CD4-positive, alpha-beta T cell treated with Interleukin-15 for 4 hours (primary cell): ENCODE results near the gene PARVA.
"Not testable (repeated sequence)": the region's sequence is repeated elsewhere in the genome, so short reads cannot be mapped to it uniquely, and the experiment has no call there.

Source experiments
- DNase-seq: peaks from one replicate; pipeline ENCODE4 v3.0.0-alpha.2; 2020; ENCODE audit warnings: low spot score

The PARVA gene, protein sequence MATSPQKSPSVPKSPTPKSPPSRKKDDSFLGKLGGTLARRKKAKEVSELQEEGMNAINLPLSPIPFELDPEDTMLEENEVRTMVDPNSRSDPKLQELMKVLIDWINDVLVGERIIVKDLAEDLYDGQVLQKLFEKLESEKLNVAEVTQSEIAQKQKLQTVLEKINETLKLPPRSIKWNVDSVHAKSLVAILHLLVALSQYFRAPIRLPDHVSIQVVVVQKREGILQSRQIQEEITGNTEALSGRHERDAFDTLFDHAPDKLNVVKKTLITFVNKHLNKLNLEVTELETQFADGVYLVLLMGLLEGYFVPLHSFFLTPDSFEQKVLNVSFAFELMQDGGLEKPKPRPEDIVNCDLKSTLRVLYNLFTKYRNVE

DNA sequence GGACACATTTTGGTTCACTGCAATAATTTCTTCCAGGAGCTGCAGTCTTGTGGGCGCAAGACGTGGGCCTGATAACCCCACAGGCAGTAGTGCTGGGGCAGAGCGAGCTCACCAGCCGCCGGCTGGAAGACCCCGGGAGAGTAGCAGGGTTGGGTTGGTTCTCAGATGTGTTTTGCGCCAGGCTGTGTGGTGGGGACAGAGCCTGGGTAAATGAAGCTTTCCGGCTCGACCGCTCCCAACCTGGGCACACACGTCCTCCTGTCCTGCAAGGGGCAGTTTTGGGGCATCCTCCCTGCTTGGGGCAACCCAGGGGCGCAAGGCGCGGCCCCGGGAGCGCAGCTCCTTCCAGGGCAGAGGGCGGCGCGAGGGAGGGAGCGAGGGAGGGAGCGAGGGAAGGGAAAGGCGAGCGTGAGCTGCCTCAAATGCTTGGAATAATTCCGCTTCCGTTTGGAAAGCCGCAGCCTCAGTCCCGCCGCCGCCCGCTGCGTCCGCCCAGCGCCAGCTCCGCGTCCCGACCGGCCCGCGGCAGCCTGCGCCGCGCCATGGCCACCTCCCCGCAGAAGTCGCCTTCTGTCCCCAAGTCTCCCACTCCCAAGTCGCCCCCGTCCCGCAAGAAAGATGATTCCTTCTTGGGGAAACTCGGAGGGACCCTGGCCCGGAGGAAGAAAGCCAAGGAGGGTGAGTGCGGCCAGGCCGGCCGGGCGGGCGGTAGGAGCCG lies at the start of gene PARVA:
TSS of gene PARVA (plus strand) at position 466 of the 718 bp plus-strand sequence. CDS start at position 543, 77 bp downstream.
- DNase-seq, result no peak

DNA sequence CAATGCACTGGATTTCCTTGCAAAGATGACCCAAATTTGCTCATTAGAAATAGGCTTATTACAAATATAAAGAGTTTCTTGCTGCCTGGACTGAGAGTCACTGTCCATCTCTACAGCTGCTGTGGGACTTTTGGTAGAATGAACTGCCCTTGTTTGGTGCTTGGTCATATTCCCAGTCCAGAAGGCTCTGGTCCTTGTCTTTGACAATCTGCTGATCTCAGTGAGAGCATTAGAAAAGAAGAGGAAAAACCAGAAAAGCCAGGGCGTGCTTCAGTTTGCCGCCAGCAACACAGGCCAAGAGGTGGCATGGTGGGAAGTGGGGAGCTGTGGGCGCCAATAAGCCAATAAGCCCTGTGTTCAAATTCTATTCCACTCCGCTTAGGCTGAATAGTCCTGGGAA lies 48.2 kb upstream of the PARVA start:
- no peak for DNase-seq

DNA sequence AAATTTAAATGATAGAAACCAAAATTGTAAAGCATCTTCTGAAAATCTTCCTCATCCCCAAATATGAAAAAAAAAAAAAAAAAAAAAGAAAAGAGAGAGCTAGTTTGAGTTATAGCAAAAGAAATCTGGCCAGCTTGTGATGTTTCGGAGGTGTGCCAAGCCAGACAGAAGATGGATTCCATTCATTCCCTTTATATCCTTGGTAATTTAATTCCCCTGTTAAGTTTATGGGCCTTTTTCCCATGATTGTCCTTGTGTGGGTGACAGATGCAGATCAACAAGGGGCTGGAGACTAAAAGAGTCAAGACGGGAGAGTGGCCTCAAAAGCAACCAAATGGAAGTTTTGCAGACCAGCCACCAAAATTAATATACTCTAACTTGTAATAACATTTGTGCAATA lies 47.6 kb upstream of the PARVA start:
- DNase-seq, result no peak

DNA sequence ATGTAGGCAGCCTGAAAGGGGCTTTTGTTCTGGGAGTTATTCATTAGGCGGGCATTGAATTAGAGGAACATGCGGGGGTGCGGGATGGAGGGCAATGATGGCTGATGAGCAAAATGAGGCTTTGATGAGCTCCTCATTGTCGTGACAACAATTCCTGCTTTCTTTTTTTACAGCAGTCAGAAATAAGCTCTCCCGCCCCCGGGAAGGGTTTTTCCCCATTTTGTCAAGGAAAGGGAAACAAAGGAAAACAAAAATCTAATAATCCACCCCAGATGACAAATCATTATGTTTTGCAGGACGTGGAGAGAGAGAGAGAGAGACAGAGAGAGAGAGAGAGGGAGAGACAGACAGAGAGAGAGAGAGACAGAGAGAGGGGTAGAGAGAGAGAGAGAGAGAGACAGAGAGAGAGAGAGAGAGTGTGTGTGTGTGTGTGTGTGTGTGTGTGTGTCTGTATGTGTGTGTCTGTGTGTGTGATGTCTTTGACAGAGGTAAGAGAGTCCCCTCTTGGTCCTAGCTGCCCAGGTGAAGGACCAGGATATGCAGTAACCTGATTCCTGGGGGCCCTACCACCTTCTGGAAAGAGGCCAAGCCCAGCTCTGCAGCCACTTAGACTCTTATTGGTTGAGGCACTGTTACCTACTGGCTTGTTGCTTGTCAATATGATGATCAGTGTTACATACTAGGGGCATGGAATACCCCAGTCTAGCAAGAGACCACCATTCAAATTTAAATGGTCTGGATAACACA lies 46.7 kb upstream of the PARVA start:
- DNase-seq, result no peak

DNA sequence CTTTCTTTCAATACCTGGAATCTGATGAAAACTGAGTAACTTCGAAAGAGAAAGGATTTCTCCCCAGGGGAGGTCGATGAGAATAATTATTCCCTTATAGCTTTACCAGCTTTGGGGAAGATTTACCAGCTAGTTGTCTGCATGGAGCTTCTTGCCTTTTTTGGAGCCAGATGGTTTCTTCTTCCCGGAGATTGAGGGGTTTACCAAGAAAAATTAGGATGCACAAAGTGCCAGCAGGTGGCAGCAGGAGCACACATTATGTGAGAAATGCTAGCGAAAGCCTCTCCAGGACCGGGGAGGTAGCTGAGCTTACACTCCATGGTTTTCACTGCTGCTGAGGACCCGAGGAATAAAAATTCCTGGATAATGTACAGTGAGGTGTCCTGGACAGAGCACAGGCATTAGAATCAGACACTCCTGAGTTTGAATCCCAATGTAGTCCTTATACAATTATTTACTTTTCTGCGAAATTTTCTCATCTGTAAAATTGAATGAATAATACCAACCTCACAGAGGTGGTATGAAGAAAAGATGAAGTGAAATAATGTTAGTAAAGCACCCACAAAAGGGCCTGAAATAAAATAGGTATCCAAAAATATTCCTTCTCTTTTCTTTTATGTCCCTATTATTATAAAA lies 46.0 kb upstream of the PARVA start:
- DNase-seq, result peak; percentile 66

DNA sequence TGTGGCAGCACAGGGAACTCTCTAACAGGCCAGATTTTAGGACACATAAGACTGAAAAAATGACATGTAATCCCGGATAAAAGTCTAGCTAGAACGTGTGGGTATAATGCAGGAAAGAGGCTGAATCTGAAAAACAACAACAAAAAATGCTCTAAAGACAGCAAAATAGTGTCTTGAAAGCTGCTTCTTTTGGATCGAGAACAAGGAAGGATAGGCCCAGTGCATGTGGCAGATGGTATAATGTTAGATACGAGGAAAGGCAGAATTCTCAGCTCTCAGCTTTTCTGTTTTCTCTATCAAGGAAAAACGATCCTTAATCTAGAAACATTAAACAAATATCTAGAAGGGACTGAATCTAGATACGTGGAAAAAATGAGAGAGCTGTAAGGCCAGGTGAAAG lies 33.8 kb upstream of the PARVA start:
- no peak for DNase-seq

DNA sequence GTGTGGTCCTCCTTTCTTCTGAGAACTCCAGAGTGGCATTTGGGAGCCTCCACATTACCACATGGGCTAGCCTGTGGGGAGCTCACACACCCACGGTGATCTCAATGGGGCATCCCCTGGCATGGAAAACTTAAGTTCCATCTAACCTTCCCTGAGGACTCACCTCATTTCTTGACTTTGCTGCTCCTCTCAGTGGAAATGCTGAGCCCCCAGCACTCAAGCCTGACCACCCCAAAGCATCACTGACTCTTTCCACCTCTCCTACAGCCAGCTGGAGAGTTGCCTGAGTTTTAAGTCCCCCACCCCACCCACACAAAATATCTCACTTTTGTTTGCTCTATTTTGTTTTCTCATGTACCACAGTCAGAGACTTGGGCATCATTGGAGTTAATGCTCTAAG lies 23.8 kb upstream of the PARVA start:
- DNase-seq, result no peak

DNA sequence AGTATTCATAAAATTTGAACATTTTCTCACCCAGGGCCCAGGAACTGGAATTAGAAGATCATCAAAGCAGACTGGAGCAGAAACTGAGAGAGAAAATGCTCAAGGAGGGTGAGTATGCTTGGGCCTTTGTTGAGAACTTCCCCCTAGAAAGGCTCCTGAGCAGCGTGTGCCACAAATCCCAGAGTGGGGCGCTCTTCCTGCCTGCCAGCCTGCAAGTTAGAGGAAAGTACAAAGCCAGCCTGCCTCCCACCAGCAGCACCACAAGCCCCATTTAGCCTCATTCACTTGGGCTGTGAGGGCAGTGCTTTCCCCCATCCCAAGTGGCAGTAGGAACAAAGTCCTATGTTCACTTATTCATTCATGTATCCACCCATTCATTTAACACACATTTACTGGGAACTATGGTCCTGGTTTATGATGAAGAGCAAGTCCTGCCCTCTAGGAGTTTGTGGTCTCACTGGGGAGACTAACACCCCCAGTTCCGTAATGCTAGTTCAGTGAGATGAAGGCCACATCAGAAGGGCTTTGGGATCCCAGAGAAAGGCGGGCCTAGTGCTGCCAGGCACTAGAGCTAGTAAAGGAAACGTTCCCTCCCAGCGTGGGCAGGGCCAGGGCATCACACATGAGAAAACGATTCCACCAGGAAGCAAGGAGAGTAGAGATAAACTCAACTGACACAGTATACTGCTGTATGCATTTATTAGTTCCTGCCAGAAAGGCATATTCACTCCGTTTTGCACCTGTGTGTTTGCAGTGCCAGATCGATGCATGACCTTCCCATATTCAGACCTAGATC lies 22.4 kb upstream of the PARVA start:
- DNase-seq, result no peak

DNA sequence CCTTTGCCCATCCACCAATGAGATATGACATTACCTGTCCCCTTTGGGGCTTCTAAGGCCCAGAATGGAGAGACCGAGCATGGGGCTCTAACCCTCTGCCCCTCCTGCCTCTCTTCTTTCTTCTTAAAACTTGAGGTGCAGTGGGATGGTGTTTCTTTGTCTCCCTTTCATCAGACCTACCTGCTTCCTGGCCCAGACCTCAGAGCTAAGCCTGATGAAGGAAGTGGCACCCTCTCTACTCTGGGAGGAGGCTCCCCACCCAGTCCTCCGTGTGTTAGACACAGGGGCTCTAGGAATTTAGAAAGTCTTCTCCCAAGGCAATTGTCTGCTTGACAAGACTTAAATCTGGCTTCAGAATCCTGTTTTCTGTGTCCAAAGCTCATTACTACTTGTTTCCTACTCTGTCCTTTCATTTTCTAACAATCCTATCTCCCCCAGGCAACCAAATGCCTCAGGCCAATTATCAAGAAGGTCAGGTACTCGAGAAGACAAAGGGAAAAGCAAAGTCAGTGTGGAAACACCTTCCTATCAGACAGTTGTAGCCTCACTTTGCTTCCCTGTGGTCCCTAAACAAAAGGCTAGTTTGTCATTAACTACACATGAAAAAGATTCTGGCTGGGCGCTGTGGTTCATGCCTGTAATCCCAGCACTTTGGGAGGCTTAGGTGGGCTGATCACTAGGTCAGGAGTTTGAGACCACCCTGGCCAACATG lies 20.3 kb upstream of the PARVA start:
- DNase-seq, result peak; percentile 12

DNA sequence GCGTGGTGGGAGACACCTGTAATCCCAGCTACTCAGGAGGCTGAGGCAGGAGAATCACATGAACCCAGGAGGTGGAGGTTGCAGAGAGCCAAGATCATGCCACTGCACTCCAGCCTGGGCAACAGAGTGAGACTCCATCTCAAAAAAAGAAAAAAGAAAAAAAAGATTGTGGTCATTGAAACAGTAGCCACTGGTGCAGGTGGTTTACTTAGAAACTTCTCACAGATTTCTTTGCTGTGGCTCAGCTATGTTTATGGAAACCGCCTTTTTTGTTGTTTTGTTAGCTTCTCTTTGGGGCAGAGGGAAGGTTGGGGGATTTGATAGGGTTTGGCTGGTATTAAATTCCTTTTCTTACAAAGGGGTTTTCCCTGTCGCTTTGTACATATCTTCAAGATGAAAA lies 19.7 kb upstream of the PARVA start:
- DNase-seq, result not testable (repeated sequence)

DNA sequence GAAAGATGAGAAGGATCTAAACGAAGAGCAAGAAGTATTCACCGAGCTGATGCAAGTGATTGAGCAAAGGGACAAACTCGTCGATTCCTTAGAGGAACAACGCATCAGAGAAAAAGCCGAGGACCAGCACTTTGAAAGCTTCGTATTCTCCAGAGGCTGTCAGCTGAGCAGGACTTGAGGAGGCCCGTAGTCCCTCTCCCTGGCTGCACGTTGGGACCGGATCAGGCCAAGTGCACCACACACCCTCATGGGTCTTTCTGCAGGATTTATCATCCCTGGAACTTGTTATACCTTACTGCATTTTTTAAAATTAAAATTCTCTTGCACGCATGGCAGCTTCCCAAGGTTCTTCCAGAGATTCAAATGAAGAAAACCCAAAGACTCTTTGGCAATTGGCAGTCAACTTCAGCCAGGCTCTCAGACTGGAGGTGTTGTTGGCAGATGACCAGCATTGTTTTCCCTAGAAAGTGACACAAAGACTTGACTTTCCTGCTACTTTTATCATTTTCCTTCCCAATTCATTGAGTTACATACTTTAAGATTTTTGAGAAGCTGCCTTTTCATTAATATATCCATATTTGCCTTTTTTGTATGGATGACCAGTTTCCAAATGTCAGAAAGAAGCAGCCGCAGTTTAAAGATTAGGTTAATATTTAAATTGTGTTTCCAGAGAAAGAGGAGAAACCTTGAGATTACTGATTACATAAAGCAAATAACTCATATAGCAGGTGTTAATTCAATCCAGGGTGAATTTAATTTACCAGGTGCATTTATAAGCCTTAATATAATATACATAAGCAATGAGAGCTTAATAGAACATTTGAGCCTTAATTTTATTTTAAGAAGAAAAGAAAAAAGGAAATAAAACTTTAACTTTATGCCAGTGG lies 18.8 kb upstream of the PARVA start:
- DNase-seq, result no peak

DNA sequence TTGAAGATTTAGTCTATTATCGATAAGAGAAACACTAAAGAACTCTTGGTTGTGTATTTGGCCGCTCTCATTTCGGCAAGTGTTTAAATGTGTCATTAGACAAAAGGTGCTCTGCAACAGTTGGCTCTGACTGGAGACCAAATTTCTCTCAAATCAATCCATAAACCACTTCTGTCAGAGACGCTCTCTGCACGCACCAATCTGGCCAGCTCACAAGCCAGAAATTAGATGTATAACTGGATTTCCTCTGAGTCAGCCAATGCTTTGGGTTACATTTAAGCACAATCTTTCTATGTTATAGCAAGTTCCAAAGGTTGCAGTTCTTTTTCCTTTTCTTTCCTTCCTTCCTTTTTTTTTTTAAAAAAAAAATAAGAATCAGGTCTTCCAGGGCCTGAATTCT lies 17.6 kb upstream of the PARVA start:
- no peak for DNase-seq

DNA sequence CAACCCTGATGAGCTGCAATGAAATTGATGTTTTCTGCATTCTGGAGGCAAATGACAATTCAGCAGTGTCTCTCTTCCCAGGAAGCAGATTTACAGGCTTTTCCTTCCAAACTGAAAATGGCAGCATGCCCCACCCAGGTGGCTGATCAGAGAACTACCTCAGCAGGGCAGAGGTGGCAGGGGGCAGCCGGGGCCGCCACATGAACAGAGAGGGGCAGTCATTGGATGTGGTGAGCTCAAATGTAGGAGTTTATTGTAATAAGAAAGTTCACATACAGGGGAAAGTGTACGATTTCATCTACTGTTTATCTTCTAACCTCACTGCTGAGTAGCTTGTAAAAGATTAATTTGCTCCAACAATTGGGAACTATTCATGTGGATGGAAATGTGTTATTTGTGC lies 15.7 kb upstream of the PARVA start:
- no peak for DNase-seq

DNA sequence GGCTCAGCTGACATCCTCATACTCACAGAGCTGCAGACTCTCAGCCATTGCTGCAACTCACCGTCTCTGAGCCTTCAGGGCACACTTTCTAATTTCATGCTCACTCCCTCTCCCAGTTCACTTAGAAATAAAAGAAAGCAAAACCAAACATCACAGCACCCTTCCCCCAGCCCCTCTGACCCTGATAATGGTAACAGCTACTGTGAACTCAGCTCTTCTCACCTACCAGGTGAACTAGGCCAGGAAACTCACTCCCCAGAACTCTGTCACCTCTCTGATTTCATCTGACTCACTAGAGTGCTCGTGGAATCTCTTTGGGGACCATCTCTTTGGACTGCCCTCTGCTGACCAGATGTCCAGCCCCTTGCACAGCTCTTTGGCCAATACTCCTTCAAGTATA lies 14.5 kb upstream of the PARVA start:
- peak; percentile 10 for DNase-seq

DNA sequence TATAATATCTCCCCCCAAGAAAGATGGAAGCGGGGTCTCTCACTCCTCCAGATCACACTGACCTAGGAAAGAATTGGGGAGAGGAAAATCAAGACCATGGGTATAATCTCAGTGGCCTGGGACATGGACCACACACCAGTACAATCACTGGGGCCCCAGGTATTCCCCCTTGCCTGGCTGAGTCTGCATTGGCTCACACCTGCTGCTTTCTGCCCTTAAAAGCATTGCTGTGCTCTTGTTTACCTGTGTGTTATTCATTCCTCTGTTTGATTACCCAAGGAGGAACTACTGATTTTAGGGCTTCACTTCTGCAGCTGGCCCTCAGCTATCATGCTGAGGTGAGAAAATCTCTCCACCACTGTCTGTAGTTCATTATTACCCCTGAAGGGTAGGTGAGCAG lies 14.0 kb upstream of the PARVA start:
- no peak for DNase-seq

DNA sequence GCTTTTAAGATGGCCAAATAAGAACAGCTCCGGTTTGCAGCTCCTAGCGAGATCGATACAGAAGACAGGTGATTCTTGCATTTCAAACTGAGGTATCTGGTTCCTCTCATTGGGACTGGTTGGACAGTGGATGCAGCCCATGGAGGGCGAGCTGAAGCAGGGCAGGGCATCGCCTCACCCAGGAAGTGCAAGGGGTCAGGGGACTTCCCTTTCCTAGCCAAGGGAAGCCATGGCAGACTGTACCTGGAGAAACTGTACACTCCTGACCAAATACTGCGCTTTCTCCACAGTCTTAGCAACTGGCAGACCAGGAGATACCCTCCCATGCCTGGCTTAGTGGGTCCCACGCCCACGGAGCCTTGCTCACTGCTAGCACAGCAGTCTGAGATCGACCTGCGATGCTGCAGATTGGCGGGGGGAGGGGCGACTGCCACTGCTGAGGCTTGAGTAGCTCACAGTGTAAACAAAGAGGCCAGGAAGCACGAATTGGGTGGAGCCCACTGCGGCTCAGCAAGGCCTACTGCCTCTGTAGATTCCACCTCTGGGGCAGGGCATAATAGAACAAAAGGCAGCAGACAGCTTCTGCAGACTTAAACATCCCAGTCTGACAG lies 11.3 kb upstream of the PARVA start:
- DNase-seq, result peak; percentile 54

DNA sequence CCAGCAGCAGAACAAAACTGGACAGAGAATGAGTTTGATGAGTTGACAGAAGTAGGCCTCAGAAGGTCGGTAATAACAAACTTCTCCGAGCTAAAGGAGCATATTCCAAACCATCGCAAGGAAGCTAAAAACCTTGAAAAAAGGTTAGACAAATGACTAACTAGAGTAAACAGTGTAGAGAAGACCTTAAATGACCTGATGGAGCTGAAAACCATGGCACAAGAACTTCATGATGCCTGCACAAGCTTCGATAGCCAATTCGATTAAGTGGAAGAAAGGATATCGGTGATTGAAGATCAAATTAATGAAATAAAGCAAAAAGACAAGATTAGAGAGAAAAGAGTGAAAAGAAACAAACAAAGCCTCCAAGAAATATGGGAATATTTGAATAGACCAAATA lies 10.3 kb upstream of the PARVA start:
- DNase-seq, result not testable (repeated sequence)

DNA sequence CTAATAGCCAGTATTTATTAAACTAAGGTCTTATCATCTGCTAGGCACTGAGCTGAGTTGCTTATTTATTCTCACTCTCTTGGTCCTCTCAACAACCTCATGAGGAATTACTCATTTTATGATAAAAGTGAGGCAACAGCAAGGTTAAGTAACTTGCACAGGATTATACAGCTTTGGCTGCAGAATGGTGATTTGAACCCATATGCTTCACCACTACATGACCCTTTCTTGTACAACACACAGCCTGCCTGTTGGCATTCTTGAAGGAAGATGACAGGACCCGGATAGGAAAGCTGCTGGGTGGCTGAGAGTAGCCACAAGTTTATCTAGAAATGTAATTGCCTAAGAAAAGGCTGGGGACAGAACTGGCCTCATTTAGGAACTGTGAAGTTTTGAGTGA lies 5.3 kb upstream of the PARVA start:
- no peak for DNase-seq

DNA sequence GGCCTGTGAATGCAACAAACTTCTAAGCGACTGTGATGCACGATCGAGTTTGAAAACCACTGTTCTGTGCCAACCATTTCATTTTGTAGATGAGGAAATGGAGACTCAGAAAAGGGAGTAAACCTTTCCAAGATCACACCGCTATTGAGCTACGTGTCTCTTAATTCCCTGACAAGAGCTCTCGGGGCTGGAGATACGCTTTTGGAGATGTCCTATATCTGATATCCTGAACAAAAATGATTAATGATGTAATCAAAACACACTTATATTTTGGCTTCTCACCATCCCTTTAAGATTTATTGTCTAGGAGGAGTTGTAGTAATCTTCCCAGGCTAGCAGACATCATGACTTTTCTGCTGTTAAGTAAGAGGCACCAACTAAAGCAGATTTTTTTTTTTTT lies 1.7 kb upstream of the PARVA start:
- DNase-seq, result no peak
